ENCODE measurements around the gene RNF38.

DNA sequence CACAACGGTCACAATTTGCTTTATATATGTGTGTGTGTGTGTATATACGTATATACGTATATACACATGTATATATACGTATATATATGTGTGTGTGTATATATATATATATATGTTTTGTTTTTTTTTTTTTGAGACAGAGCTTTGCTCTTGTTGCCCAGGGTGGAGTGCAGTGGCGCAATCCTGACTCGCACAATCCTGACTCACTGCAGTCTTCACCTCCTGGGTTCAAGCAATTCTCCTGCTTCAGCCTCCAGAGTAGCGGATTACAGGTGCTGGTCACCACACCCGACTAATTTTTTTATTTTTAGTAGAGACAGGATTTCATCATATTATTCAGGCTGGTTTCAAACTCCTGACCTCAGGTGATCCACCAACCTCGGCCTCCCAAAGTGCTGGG lies 3.1 kb downstream of the RNF38 start:
- TF ChIP-seq POLR2A (IDR thresholded peaks at IDR 0.05) = no peak
- TF ChIP-seq, protein P1, sequence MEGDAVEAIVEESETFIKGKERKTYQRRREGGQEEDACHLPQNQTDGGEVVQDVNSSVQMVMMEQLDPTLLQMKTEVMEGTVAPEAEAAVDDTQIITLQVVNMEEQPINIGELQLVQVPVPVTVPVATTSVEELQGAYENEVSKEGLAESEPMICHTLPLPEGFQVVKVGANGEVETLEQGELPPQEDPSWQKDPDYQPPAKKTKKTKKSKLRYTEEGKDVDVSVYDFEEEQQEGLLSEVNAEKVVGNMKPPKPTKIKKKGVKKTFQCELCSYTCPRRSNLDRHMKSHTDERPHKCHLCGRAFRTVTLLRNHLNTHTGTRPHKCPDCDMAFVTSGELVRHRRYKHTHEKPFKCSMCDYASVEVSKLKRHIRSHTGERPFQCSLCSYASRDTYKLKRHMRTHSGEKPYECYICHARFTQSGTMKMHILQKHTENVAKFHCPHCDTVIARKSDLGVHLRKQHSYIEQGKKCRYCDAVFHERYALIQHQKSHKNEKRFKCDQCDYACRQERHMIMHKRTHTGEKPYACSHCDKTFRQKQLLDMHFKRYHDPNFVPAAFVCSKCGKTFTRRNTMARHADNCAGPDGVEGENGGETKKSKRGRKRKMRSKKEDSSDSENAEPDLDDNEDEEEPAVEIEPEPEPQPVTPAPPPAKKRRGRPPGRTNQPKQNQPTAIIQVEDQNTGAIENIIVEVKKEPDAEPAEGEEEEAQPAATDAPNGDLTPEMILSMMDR (IDR thresholded peaks at IDR 0.05) = no peak
- no peak for TF ChIP-seq POLR2AphosphoS5 (IDR thresholded peaks at IDR 0.05)
